H1 (cell line): ENCODE measurements around the gene DYNC1I2. TPM values are rescaled to one million over a fixed set of nuclear protein-coding genes. Genes with fewer than 3 reads are reported as not detected.

Experiments
- CEBPB ChIP-seq: IDR thresholded peaks from 2 replicates; pipeline ENCODE4 v1.6.1; 2012; ENCODE audit warnings: low read depth, low read length
- CTCF ChIP-seq, 3 experiments: IDR thresholded peaks; 1 replicate in 2 of 3; 2 replicates in 1 of 3; pipeline versions ENCODE4 v1.5.1 to v1.6.1; 2011; ENCODE audit warnings: low read length in 3 of 3, mild to moderate bottlenecking in 3 of 3, inconsistent platforms in 2 of 3, low read depth in 1 of 3, moderate library complexity in 1 of 3; ENCODE audit not compliant: insufficient read depth in 1 of 3; ENCODE audit errors: control extremely low read depth in 1 of 3
- EP300 ChIP-seq, 2 experiments: IDR thresholded peaks; 1 replicate in 1 of 2; 2 replicates in 1 of 2; pipeline ENCODE4 v1.6.1; 2011 to 2012; ENCODE audit warnings: low read depth in 2 of 2, low read length in 2 of 2, mild to moderate bottlenecking in 2 of 2, borderline replicate concordance in 1 of 2, inconsistent platforms in 1 of 2, moderate library complexity in 1 of 2
- SIRT6 ChIP-seq: IDR thresholded peaks from one replicate; pipeline ENCODE4 v1.7.1; 2012; ENCODE audit warnings: low read length, inconsistent platforms
- polyA plus RNA-seq, 7 experiments: library from polyadenylated mRNA; depleted of rRNA in 3 of 7; stranded (reverse) in 5 of 7; unstranded in 2 of 7; fragments of >200 nt in 5 of 7; fragments of 200-250 nt in 2 of 7; gene quantifications; 1 replicate in 5 of 7; 2 replicates in 1 of 7; 4 replicates in 1 of 7; pipeline versions ENCODE4 v1.2.1 to v1.2.3, GENCODE V29; 2011 to 2013; ENCODE audit warnings: missing spikeins in 2 of 7, mixed read lengths in 2 of 7
- total RNA-seq: library from RNA; stranded (reverse); fragmentation: NEBNext Ultra II Directional; extraction: Animal tissue kit (Norgen Biotek cat#: 25700); gene quantifications from 2 replicates; pipeline ENCODE4 v1.2.1, GENCODE V29; 2021

DYNC1I2 gene
- total and polyA plus RNA-seq, 2 of the 8 experiments (the other 6 are each of a cell fraction or from before 2014, with no cell fraction given) = 67.3 to 68.1 TPM

- TF ChIP-seq CTCF (IDR thresholded peaks at IDR 0.05; ENCODE audit: control extremely low read depth in 1 of 3, insufficient read depth in 1 of 3, low read depth in 1 of 3, low read length in 3 of 3) = no peak
- no peak for TF ChIP-seq EP300 (IDR thresholded peaks at IDR 0.05; ENCODE audit: borderline replicate concordance in 1 of 2, low read depth in 2 of 2, low read length in 2 of 2)
- TF ChIP-seq SIRT6 = no peak
- no peak for TF ChIP-seq CEBPB
- TF ChIP-seq, all 59 proteins: peak for 0
Measured at GRCh38 chr2:171668183-171668582, 19.1 kb upstream of the DYNC1I2 start (continued).
